HG02970 (cell line): ENCODE data around the gene CCDC186.

Experiments
- ATAC-seq: cut with Tn5 transposase; IDR thresholded peaks from one replicate; pipeline ENCODE4 v1.9.1; 2021; ENCODE audit warnings: mild to moderate bottlenecking, moderate library complexity, moderate number of reproducible peaks; ENCODE audit not compliant: unreplicated experiment, low FRiP score

Gene CCDC186

GRCh38 chr10:114173921-114174694, at the start of gene CCDC186:
Gene CCDC186 (minus strand): TSS chr10:114174203. CDS start chr10:114163268, 10,935 bp downstream.
- ATAC-seq = peak; percentile 99

- ATAC-seq = no peak
Observed at GRCh38 chr10:114223066-114223465, 49.1 kb upstream of the CCDC186 start.

- ATAC-seq = no peak
Observed at GRCh38 chr10:114221235-114221634, 47.2 kb upstream of the CCDC186 start.

DNA sequence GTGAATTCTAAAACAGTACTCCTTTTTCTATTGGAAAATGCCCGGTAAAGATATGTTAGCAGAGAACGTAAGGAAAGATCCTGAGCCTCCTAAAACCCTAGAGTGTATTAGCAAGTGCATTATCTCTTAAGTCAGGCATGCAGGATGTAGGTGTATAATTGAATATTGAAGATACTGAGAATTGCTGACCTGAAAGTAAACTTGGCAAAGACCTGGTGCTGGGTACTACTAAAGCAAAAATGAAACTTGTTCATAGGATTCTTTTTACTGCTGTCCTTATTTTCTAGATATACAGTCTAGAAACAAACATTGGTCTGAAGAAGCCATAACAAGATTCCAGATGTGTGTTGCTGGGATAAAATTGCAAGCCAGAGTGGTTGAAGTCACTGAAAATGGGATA, 46.3 kb upstream of the CCDC186 start:
- no peak for ATAC-seq

- no peak for ATAC-seq
Observed at GRCh38 chr10:114215033-114215432, 41.0 kb upstream of the CCDC186 start.

GRCh38 chr10:114212153-114212552, 38.1 kb upstream of the CCDC186 start:
- no peak for ATAC-seq

DNA sequence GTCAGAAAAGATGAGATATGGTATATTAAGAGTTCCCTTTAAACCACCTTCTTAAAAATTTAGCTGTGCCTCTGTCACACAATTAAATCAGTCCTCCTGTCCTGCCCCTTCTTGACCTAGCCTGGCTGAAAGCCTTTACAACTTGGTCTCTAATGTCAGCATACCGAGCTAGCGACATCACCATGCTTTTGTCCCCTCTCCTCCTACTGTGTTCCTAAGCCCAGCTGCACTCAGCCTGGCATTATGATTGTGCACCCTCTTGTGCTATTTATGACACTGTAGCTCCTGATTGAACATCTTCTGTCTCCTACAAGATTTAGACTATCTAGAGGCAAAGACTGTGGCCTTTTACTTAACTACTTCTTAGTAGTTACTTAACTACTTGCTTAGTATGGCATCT, 34.3 kb upstream of the CCDC186 start:
- ATAC-seq = no peak

GRCh38 chr10:114207349-114207748, 33.3 kb upstream of the CCDC186 start:
- no peak for ATAC-seq

GRCh38 chr10:114206902-114207301, 32.9 kb upstream of the CCDC186 start:
- no peak for ATAC-seq

DNA sequence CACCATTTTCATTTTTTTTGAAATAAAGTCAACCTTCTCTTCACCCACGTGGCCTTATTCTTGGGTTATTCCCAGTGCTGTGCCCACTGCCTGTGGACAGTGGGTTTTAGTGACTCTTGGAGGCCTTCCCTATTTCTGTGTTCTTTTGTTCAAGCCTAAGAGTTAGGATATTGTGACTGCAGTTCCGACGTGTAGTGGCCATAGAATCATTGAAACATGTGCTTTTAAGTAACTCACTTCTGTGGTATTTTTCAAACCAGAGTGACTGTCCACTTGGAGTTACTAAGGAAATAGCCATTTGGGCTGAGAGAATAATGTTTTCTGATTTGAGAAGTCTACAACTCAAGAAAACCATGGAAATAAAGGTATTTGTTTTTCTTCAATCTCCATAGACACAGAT, 28.8 kb upstream of the CCDC186 start:
- ATAC-seq = no peak

DNA sequence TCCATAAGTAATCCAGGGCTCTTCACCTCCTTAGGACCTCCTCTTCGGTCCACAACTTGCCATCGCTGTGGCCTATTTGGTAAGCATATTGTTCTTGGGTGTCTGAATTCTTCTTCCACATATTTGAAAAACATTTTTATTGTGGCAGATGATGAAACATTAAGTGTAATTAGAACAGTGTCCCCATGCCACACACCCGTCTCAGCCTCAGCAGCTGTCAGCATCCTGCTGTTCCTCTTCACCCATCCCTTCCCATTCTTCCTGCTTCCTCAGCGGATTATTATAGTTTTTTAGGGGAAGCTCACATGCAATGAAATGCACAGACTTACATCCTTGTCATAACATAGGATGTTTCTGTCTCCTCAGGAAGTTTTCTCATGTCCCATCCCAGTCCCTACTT, 25.2 kb upstream of the CCDC186 start:
- ATAC-seq = no peak

DNA sequence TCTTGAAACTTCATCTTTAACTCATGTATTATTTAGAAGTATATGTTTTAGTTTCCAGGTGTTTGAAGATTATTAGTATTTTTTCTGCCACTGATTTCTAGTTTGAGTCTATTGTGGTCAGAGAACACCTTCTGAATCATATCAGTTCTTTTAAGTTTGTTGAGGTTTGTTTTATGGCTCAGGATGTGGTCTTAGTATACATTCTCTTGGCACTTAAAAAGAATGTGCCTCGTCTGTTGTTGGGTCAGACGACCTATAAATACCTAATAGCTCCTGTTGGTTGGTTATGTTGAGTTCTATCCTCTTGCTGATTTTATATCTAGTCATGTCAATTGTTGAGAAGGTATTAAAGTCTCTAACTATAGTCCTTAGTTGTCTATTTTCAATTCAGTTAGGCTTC, 21.1 kb upstream of the CCDC186 start:
- ATAC-seq = no peak

- ATAC-seq = no peak
Observed at GRCh38 chr10:114189700-114190099, 15.7 kb upstream of the CCDC186 start.

- ATAC-seq = no peak
Observed at GRCh38 chr10:114188900-114189299, 14.9 kb upstream of the CCDC186 start.

- ATAC-seq = no peak
Observed at GRCh38 chr10:114188001-114188400, 14.0 kb upstream of the CCDC186 start.

DNA sequence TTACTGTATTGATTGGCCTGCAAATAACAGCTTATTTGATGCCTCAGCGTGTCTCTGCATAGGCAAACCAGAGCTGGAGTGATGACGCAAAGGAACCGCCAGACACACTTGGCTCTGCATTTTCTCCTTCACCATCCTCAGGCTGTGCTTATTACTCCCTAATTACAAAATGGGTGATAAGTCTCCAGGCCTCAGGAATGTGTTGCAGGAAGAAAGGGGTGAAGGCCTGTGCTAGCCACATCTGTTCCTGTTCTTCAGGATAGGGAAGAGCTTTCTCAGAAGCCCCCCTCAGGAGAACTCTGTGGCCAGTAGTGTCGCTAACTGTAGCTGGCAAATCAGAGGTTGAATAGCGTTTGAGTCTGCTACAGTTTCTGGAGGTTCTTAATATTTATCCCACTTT, 10.3 kb upstream of the CCDC186 start:
- ATAC-seq = no peak

DNA sequence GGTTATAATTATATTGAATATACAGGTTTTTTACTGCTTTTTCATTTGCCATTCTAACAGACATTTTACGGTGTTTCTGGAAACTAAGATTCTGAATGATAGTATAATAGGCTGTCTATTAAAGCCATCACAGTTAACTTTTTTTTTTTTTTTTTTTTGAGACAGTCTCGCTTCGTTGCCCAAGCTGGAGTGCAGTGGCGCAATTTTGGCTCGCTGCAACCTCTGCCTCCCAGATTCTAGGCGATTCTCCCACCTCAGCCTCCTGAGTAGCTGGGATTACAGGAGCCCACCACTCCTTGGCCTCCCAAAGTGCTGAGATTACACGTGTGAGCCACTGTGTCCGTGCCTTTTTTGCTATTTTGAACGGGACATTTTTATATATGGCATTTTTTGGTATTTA, 9.6 kb upstream of the CCDC186 start:
- no peak for ATAC-seq

DNA sequence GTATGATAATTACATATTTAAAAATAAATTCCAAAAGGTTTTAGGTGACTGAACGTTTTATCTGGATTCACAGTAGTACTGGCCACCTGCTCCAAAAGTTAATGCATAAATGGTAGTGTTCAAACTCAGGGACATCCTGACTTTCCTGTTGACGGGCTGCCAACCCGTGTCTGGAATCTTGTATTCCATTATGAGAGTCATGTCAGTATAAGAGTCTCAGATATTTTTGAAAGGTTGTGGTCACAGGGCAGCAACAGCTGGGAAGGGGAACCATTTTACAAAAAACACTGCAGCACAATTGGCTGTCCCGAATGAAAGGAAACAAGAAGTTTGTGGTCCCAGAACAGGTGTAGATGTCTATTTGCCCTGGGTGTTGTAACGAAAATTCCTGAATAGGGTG, 8.0 kb upstream of the CCDC186 start:
- no peak for ATAC-seq

GRCh38 chr10:114180937-114181336, 6.9 kb upstream of the CCDC186 start:
- ATAC-seq = no peak

- ATAC-seq = no peak
Observed at GRCh38 chr10:114179747-114180146, 5.7 kb upstream of the CCDC186 start.

- no peak for ATAC-seq
Observed at GRCh38 chr10:114179148-114179547, 5.1 kb upstream of the CCDC186 start, which contains the start of gene TDRD1. Gene TDRD1 (plus strand): TSS chr10:114179353. CDS start chr10:114187832, 8,479 bp downstream.

DNA sequence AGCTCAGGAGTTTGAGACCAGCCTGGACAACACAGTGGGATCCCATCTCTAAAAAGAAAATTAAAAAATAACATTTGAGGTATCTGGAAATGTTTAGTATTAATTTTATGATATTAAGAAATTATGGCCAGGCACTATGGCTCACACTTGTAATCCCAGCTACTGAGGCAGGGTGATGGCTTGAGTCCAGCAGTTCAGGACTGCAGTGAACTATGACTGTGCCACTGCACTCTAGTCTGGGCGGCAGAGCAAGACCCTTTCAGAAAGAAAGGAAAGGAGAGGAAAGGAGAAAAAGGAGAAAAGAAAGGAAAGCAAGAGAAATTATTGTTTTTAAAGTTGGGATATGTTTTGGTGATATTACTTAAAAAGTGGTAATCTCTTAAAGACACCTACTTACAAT, 2.5 kb upstream of the CCDC186 start:
- no peak for ATAC-seq
